Liver (tissue), 9 donors: ENCODE results near the gene COA8. TPM values are rescaled to one million over a fixed set of nuclear protein-coding genes. Genes with fewer than 3 reads are reported as not detected.

Experiments used
- DNase-seq: peaks from one replicate; pipeline ENCODE4 v3.0.0-alpha.2; 2017; ENCODE audit warnings: low spot score
- H3K27ac ChIP-seq, 2 donors: one replicate each; pipeline ENCODE4 v1.7.0; 2013; ENCODE audit warnings: inconsistent platforms in 2 of 2, low read length in 2 of 2, control low read depth in 1 of 2, low read depth in 1 of 2, mild to moderate bottlenecking in 1 of 2
- H3K27me3 ChIP-seq, 4 donors: one replicate each; pipeline versions ENCODE4 v1.6.1 to v1.7.0; 2013; ENCODE audit warnings: low read length in 3 of 4, inconsistent platforms in 1 of 4, mild to moderate bottlenecking in 1 of 4, moderate library complexity in 1 of 4; ENCODE audit not compliant: control insufficient read depth in 4 of 4, insufficient read depth in 4 of 4
- H3K36me3 ChIP-seq, 4 donors: one replicate each; pipeline versions ENCODE4 v1.6.1 to v1.7.0; 2013; ENCODE audit warnings: low read length in 3 of 4, mild to moderate bottlenecking in 3 of 4, low read depth in 1 of 4, moderate library complexity in 1 of 4; ENCODE audit not compliant: control insufficient read depth in 4 of 4, insufficient read depth in 3 of 4
- H3K4me1 ChIP-seq, 4 donors: one replicate each; pipeline versions ENCODE4 v1.6.1 to v1.7.0; 2013; ENCODE audit warnings: low read length in 3 of 4, mild to moderate bottlenecking in 3 of 4, moderate library complexity in 1 of 4; ENCODE audit not compliant: control insufficient read depth in 4 of 4, insufficient read depth in 4 of 4
- H3K4me3 ChIP-seq, 3 donors: one replicate each; pipeline versions ENCODE4 v1.6.1 to v1.7.0; 2013; ENCODE audit warnings: low read length in 3 of 3, control low read depth in 1 of 3, low read depth in 1 of 3, mild to moderate bottlenecking in 1 of 3
- H3K9ac ChIP-seq, 2 donors: one replicate each; pipeline ENCODE4 v1.7.0; 2013; ENCODE audit warnings: low read length in 2 of 2, mild to moderate bottlenecking in 2 of 2, moderate library complexity in 2 of 2, control low read depth in 1 of 2, low read depth in 1 of 2
- H3K9me3 ChIP-seq, 4 donors: one replicate each; pipeline versions ENCODE4 v1.6.1 to v1.7.0; 2013; ENCODE audit warnings: low read length in 3 of 4; ENCODE audit not compliant: control insufficient read depth in 4 of 4
- EGR1 ChIP-seq, 2 donors: IDR thresholded peaks; 2 replicates each; pipeline ENCODE4 v1.6.1; 2016 to 2018; ENCODE audit warnings: antibody characterized with exemption in 2 of 2, low read depth in 2 of 2
- FOXA1 ChIP-seq: IDR thresholded peaks from 2 replicates; pipeline ENCODE4 v1.6.1; 2016; ENCODE audit warnings: antibody characterized with exemption
- FOXA2 ChIP-seq: IDR thresholded peaks from 2 replicates; pipeline ENCODE4 v1.6.1; 2016; ENCODE audit warnings: antibody characterized with exemption
- GABPA ChIP-seq, 2 donors: IDR thresholded peaks in 1 of 2; conservative IDR thresholded peaks in 1 of 2; 2 replicates each; pipeline ENCODE4 v1.6.1; 2016; ENCODE audit warnings: antibody characterized with exemption in 2 of 2, mild to moderate bottlenecking in 1 of 2, moderate library complexity in 1 of 2
- HNF4A ChIP-seq, 2 donors: conservative IDR thresholded peaks; 2 replicates each; pipeline ENCODE4 v1.6.1; 2016; ENCODE audit warnings: antibody characterized with exemption in 2 of 2, mild to moderate bottlenecking in 2 of 2
- HNF4G ChIP-seq: IDR thresholded peaks from 2 replicates; pipeline ENCODE4 v1.6.1; 2016; ENCODE audit warnings: antibody characterized with exemption
- JUND ChIP-seq, 2 donors: IDR thresholded peaks; 2 replicates each; pipeline ENCODE4 v1.6.1; 2016; ENCODE audit warnings: antibody characterized with exemption in 2 of 2
- NR2F2 ChIP-seq: IDR thresholded peaks from 2 replicates; pipeline ENCODE4 v1.6.1; 2016; ENCODE audit warnings: antibody characterized with exemption
- RAD21 ChIP-seq, 2 donors: IDR thresholded peaks; 2 replicates each; pipeline ENCODE4 v1.6.1; 2016; ENCODE audit warnings: antibody characterized with exemption in 2 of 2, mild to moderate bottlenecking in 2 of 2
- RXRA ChIP-seq, 2 donors: IDR thresholded peaks; 2 replicates each; pipeline ENCODE4 v1.6.1; 2017 to 2018; ENCODE audit warnings: antibody characterized with exemption in 2 of 2, mild to moderate bottlenecking in 1 of 2
- SP1 ChIP-seq: IDR thresholded peaks from 2 replicates; pipeline ENCODE4 v1.6.1; 2018; ENCODE audit warnings: antibody characterized with exemption, mild to moderate bottlenecking
- TAF1 ChIP-seq: conservative IDR thresholded peaks from 2 replicates; pipeline ENCODE4 v1.6.1; 2016; ENCODE audit warnings: antibody characterized with exemption, mild to moderate bottlenecking
- YY1 ChIP-seq: IDR thresholded peaks from 2 replicates; pipeline ENCODE4 v1.6.1; 2016; ENCODE audit warnings: antibody characterized with exemption, mild to moderate bottlenecking
- WGBS: extraction: QIAGEN DNeasy Blood & Tissue Kit; methylation state at CpG from one replicate; pipeline ENCODE4 v1.1.7; 2013; 5-methylcytosine and 5-hydroxymethylcytosine counted together
- polyA plus RNA-seq, 2 donors: library from polyadenylated mRNA; stranded (reverse) in 1 of 2; unstranded in 1 of 2; fragments of 200-250 nt in 1 of 2; fragments of >200 nt in 1 of 2; fragmentation: Nextera tagmentation in 1 of 2; extraction: Ambion mirVana in 1 of 2; gene quantifications; one replicate each; pipeline versions ENCODE4 v1.2.1 to v1.2.3, GENCODE V29; 2013 to 2015
- total RNA-seq, 2 donors: library from RNA; depleted of rRNA; stranded (reverse); fragments of >200 nt; gene quantifications; one replicate each; pipeline ENCODE4 v1.2.3, GENCODE V29; 2014
- TF ChIP-seq, protein P1 (sequence below): fragments of 150-350 bp; IDR thresholded peaks from 2 replicates; pipeline ENCODE4 v1.5.1; 2017; ENCODE audit warnings: improper control_type of control experiment, low read depth, low read length; ENCODE audit not compliant: missing input control
- TF ChIP-seq, protein P2 (sequence below): IDR thresholded peaks from 2 replicates; pipeline ENCODE4 v1.6.1; 2016; ENCODE audit warnings: antibody characterized with exemption
- TF ChIP-seq, protein P3 (sequence below): IDR thresholded peaks from 2 replicates; pipeline ENCODE4 v1.6.1; 2016; ENCODE audit warnings: antibody characterized with exemption, mild to moderate bottlenecking
- TF ChIP-seq, protein P4 (sequence below): IDR thresholded peaks from 2 replicates; pipeline ENCODE4 v1.6.1; 2016; ENCODE audit warnings: antibody characterized with exemption
- TF ChIP-seq, protein P5 (sequence below): IDR thresholded peaks from 2 replicates; pipeline ENCODE4 v1.6.1; 2016; ENCODE audit warnings: antibody characterized with exemption
- donor health status: healthy.
- donor health status: healthy.
- donor health status: healthy.
- donor health status: healthy.
- donor health status: healthy.

Gene COA8
- total and polyA plus RNA-seq, 4 donors, result 8.3 to 35.5 (median 17.0) TPM

DNA sequence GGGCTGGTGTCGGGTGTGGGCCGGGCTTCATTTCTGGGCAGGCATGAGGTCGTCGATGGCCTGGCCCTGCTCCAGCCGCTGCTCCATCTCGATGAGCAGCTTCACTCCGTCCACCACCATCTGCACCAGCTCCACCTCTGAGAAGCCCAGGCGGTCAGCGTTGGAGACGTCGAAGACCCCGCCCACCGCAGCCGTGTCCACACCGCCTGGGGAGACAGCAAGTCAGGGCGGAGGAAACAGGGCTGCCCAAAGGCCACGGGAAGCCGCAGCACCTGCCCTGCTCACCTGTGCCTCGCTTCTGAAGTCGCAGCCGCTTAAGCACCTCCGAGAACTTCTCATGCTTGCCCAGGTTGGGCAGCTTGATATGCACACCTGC, 42.9 kb upstream of the COA8 start:
- no peak overlapping the region for H3K4me3 ChIP-seq
- H3K4me1 ChIP-seq, result peaks cover 4 to 45% (median 24%) of the 10 kb centered on the region in 4 donors
- no peak overlapping the region for H3K9ac ChIP-seq
- no peaks in the 10 kb centered on the region for H3K36me3 ChIP-seq
- TF ChIP-seq, protein P1, sequence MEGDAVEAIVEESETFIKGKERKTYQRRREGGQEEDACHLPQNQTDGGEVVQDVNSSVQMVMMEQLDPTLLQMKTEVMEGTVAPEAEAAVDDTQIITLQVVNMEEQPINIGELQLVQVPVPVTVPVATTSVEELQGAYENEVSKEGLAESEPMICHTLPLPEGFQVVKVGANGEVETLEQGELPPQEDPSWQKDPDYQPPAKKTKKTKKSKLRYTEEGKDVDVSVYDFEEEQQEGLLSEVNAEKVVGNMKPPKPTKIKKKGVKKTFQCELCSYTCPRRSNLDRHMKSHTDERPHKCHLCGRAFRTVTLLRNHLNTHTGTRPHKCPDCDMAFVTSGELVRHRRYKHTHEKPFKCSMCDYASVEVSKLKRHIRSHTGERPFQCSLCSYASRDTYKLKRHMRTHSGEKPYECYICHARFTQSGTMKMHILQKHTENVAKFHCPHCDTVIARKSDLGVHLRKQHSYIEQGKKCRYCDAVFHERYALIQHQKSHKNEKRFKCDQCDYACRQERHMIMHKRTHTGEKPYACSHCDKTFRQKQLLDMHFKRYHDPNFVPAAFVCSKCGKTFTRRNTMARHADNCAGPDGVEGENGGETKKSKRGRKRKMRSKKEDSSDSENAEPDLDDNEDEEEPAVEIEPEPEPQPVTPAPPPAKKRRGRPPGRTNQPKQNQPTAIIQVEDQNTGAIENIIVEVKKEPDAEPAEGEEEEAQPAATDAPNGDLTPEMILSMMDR, result no peak
- TF ChIP-seq FOXA1, result no peak
- TF ChIP-seq SP1, result no peak
- no peak for TF ChIP-seq NR2F2
- TF ChIP-seq FOXA2, result no peak
- no peak for TF ChIP-seq RXRA (IDR thresholded peaks at IDR 0.05)
- TF ChIP-seq, protein P2, sequence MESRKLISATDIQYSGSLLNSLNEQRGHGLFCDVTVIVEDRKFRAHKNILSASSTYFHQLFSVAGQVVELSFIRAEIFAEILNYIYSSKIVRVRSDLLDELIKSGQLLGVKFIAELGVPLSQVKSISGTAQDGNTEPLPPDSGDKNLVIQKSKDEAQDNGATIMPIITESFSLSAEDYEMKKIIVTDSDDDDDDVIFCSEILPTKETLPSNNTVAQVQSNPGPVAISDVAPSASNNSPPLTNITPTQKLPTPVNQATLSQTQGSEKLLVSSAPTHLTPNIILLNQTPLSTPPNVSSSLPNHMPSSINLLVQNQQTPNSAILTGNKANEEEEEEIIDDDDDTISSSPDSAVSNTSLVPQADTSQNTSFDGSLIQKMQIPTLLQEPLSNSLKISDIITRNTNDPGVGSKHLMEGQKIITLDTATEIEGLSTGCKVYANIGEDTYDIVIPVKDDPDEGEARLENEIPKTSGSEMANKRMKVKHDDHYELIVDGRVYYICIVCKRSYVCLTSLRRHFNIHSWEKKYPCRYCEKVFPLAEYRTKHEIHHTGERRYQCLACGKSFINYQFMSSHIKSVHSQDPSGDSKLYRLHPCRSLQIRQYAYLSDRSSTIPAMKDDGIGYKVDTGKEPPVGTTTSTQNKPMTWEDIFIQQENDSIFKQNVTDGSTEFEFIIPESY, result no peak
- TF ChIP-seq, protein P3, sequence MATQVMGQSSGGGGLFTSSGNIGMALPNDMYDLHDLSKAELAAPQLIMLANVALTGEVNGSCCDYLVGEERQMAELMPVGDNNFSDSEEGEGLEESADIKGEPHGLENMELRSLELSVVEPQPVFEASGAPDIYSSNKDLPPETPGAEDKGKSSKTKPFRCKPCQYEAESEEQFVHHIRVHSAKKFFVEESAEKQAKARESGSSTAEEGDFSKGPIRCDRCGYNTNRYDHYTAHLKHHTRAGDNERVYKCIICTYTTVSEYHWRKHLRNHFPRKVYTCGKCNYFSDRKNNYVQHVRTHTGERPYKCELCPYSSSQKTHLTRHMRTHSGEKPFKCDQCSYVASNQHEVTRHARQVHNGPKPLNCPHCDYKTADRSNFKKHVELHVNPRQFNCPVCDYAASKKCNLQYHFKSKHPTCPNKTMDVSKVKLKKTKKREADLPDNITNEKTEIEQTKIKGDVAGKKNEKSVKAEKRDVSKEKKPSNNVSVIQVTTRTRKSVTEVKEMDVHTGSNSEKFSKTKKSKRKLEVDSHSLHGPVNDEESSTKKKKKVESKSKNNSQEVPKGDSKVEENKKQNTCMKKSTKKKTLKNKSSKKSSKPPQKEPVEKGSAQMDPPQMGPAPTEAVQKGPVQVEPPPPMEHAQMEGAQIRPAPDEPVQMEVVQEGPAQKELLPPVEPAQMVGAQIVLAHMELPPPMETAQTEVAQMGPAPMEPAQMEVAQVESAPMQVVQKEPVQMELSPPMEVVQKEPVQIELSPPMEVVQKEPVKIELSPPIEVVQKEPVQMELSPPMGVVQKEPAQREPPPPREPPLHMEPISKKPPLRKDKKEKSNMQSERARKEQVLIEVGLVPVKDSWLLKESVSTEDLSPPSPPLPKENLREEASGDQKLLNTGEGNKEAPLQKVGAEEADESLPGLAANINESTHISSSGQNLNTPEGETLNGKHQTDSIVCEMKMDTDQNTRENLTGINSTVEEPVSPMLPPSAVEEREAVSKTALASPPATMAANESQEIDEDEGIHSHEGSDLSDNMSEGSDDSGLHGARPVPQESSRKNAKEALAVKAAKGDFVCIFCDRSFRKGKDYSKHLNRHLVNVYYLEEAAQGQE, result no peak
- no peak for TF ChIP-seq YY1
- TF ChIP-seq RAD21 (IDR thresholded peaks at IDR 0.05), result no peak
- no peak for TF ChIP-seq JUND (IDR thresholded peaks at IDR 0.05)
- no peak for TF ChIP-seq HNF4A (conservative IDR thresholded peaks at IDR 0.05)
- TF ChIP-seq, protein P4, sequence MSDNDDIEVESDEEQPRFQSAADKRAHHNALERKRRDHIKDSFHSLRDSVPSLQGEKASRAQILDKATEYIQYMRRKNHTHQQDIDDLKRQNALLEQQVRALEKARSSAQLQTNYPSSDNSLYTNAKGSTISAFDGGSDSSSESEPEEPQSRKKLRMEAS, result no peak
- 77% methylated on average over 22 of the region's 22 CpGs for WGBS
- no peak overlapping the region for H3K27ac ChIP-seq
- no peaks in the 10 kb centered on the region for H3K9me3 ChIP-seq
- no peaks in the 10 kb centered on the region for H3K27me3 ChIP-seq
- DNase-seq, result no peak

DNA sequence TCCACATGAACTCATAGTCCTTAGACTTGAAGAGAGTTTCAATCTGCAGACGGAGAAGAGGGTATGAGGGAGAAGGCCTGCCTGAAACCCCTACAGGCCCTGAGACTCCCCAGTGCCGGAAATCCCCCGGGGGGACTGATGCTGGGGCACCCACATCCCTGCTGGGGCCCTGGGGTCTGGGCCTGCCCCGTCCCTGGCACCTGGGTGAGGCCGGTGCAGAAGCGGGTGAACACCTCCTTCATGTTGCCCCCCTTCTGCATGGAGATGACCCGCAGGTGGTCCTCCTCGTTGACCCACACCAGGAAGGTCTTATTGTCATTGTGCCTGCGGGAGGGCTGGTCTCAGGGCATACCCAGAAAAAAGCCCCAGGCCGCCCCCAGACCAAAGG, 42.5 kb upstream of the COA8 start:
- Histone ChIP-seq H3K4me3 (no peak overlapping the region), H3K9ac (no peak overlapping the region), H3K9me3 (no peaks in the 10 kb centered on the region), H3K36me3 (no peaks in the 10 kb centered on the region), H3K27me3 (no peaks in the 10 kb centered on the region), H3K4me1 (peaks cover 5 to 48% (median 25%) of the 10 kb centered on the region in 4 donors), H3K27ac (peak overlapping the region in 1 of 2 donors; percentile 41)
- DNase-seq, result no peak
- 83% methylated on average over 10 of the region's 10 CpGs for WGBS
- no peak for TF ChIP-seq RXRA (IDR thresholded peaks at IDR 0.05)
- no peak for TF ChIP-seq JUND (IDR thresholded peaks at IDR 0.05)
- no peak for TF ChIP-seq HNF4A (conservative IDR thresholded peaks at IDR 0.05)
- TF ChIP-seq, protein P5, sequence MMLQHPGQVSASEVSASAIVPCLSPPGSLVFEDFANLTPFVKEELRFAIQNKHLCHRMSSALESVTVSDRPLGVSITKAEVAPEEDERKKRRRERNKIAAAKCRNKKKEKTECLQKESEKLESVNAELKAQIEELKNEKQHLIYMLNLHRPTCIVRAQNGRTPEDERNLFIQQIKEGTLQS, result no peak
- no peak for TF ChIP-seq EGR1 (IDR thresholded peaks at IDR 0.05; ENCODE audit: low read depth in 2 of 2)
- TF ChIP-seq, protein P3, result no peak
- TF ChIP-seq TAF1, result no peak
- no peak for TF ChIP-seq FOXA2
- TF ChIP-seq, protein P2, result no peak
- TF ChIP-seq GABPA (IDR thresholded peaks at IDR 0.05 in 1 of 2, conservative IDR thresholded peaks at IDR 0.05 in 1 of 2), result no peak
- no peak for TF ChIP-seq YY1
- TF ChIP-seq, protein P4, result no peak
- no peak for TF ChIP-seq HNF4G
- TF ChIP-seq RAD21 (IDR thresholded peaks at IDR 0.05), result no peak
